H1 (cell line): Measurements from ENCODE around the gene ANKRD6. TPM values are rescaled to one million over a fixed set of nuclear protein-coding genes. Genes with fewer than 3 reads are reported as not detected.

Experiments used
- CTCF ChIA-PET: fragments of 300-600 bp; sonication (Branson Sonifier 250); formaldehyde crosslinking; loops from one replicate; lab custom pipeline; 2021; ENCODE audit not compliant: partially characterized antibody; lab: Charles Lee
- POLR2A ChIA-PET: fragments of 300-600 bp; sonication (Branson Sonifier 250); formaldehyde crosslinking; loops from one replicate; lab custom pipeline; 2021; ENCODE audit warnings: inconsistent platforms; ENCODE audit not compliant: partially characterized antibody; lab: Charles Lee
- DNase-seq, 2 experiments: peaks; one replicate each; pipeline versions ENCODE4 v3.0.0 to v3.0.0-alpha.2; 2010 to 2022; ENCODE audit warnings: low spot score in 2 of 2, low read depth in 1 of 2, mixed read lengths in 1 of 2
- FAIRE-seq: peaks from 2 replicates; lab custom pipeline; 2011; peaks lifted over from hg19 to GRCh38; lab: Jason Lieb, UNC
- H2AFZ ChIP-seq: 2 replicates; pipeline ENCODE4 v1.8.1; 2012; ENCODE audit warnings: low read length, inconsistent platforms
- H2AK5ac ChIP-seq: 2 replicates; pipeline ENCODE4 v1.6.1; 2013; ENCODE audit warnings: low read depth, low read length
- H2BK120ac ChIP-seq: replicated peaks from 2 replicates; pipeline ENCODE3; 2013; ENCODE audit warnings: low read depth, low read length, inconsistent platforms
- H2BK12ac ChIP-seq: 2 replicates; pipeline ENCODE4 v1.6.1; 2013; ENCODE audit warnings: low read depth, low read length
- H2BK15ac ChIP-seq: 2 replicates; pipeline ENCODE4 v1.6.1; 2013; ENCODE audit warnings: low read length
- H2BK20ac ChIP-seq: 2 replicates; pipeline ENCODE4 v1.6.1; 2013; ENCODE audit warnings: low read length
- H2BK5ac ChIP-seq: 2 replicates; pipeline ENCODE4 v1.6.1; 2013; ENCODE audit warnings: low read depth, low read length
- H3K14ac ChIP-seq: 2 replicates; pipeline ENCODE4 v1.6.1; 2013; ENCODE audit warnings: inconsistent platforms; ENCODE audit not compliant: insufficient read length
- H3K18ac ChIP-seq: 2 replicates; pipeline ENCODE4 v1.6.1; 2013; ENCODE audit warnings: low read length; ENCODE audit errors: extremely low read depth
- H3K23ac ChIP-seq: 2 replicates; pipeline ENCODE4 v1.6.1; 2013; ENCODE audit warnings: inconsistent platforms; ENCODE audit not compliant: insufficient read length
- H3K23me2 ChIP-seq: 2 replicates; pipeline ENCODE4 v1.6.1; 2013; ENCODE audit warnings: low read depth, low read length
- H3K27ac ChIP-seq: 2 replicates; pipeline ENCODE4 v1.6.1; 2011; ENCODE audit warnings: low read depth, low read length, inconsistent platforms
- H3K27me3 ChIP-seq, 4 experiments: replicated peaks in 1 of 4; 1 replicate in 1 of 4; 2 replicates in 3 of 4; pipeline versions ENCODE4 v1.6.1 to v1.8.1; 2011 to 2013; ENCODE audit warnings: low read length in 3 of 4, mild to moderate bottlenecking in 3 of 4, inconsistent platforms in 2 of 4, mixed read lengths in 2 of 4, moderate library complexity in 1 of 4; ENCODE audit not compliant: control insufficient read depth in 3 of 4, insufficient read depth in 3 of 4; ENCODE audit errors: extremely low read depth in 1 of 4
- H3K36me3 ChIP-seq, 4 experiments: 2 replicates each; pipeline versions ENCODE4 v1.6.1 to v1.8.1; 2011 to 2013; ENCODE audit warnings: mild to moderate bottlenecking in 4 of 4, low read length in 3 of 4, moderate library complexity in 2 of 4, control low read depth in 1 of 4, inconsistent platforms in 1 of 4; ENCODE audit not compliant: insufficient read depth in 4 of 4, control insufficient read depth in 2 of 4
- H3K4ac ChIP-seq: replicated peaks from 2 replicates; pipeline ENCODE3; 2013; ENCODE audit warnings: low read length, low read depth, mixed read lengths, inconsistent platforms; ENCODE audit not compliant: insufficient read length
- H3K4me1 ChIP-seq, 4 experiments: replicated peaks in 1 of 4; 1 replicate in 1 of 4; 2 replicates in 3 of 4; pipeline versions ENCODE4 v1.6.1 to v1.8.1; 2011 to 2013; ENCODE audit warnings: low read length in 3 of 4, inconsistent platforms in 2 of 4, mixed read lengths in 1 of 4; ENCODE audit not compliant: insufficient read depth in 4 of 4, control insufficient read depth in 3 of 4
- H3K4me2 ChIP-seq, 2 experiments: 2 replicates each; pipeline versions ENCODE4 v1.6.1 to v1.8.1; 2011 to 2013; ENCODE audit warnings: low read depth in 2 of 2, low read length in 2 of 2, control low read depth in 1 of 2, inconsistent platforms in 1 of 2, mild to moderate bottlenecking in 1 of 2; ENCODE audit not compliant: insufficient read depth in 1 of 2
- H3K4me3 ChIP-seq, 4 experiments: fragments of 200-600, 300-600 bp in 1 of 4; sonication (generic), shearing (Covaris generic), sonication (Bioruptor Twin) in 1 of 4; 2 replicates each; pipeline versions ENCODE4 v1.5.1 to v1.8.1; 2011 to 2016; ENCODE audit warnings: low read length in 4 of 4, low read depth in 3 of 4, control low read depth in 2 of 4, inconsistent platforms in 2 of 4, mild to moderate bottlenecking in 2 of 4, mixed read lengths in 1 of 4, moderate library complexity in 1 of 4; ENCODE audit not compliant: insufficient read depth in 2 of 4; ENCODE audit errors: extremely low read depth in 1 of 4
- H3K56ac ChIP-seq: replicated peaks from 2 replicates; pipeline ENCODE3; 2013; ENCODE audit warnings: low read depth, mild to moderate bottlenecking, mixed read lengths, low read length, inconsistent platforms; ENCODE audit not compliant: insufficient read length
- H3K79me1 ChIP-seq: 2 replicates; pipeline ENCODE4 v1.6.1; 2013; ENCODE audit warnings: low read depth, low read length, control low read depth
- H3K79me2 ChIP-seq, 2 experiments: 2 replicates each; pipeline versions ENCODE4 v1.6.1 to v1.8.1; 2012 to 2013; ENCODE audit warnings: low read length in 2 of 2, mild to moderate bottlenecking in 2 of 2, inconsistent platforms in 1 of 2; ENCODE audit not compliant: insufficient read depth in 2 of 2, control insufficient read depth in 1 of 2
- H3K9ac ChIP-seq, 4 experiments: replicated peaks in 1 of 4; 1 replicate in 1 of 4; 2 replicates in 3 of 4; pipeline versions ENCODE4 v1.6.1 to v1.8.1; 2011 to 2013; ENCODE audit warnings: low read depth in 3 of 4, low read length in 3 of 4, control low read depth in 2 of 4, mild to moderate bottlenecking in 2 of 4, moderate library complexity in 2 of 4, inconsistent platforms in 1 of 4; ENCODE audit errors: extremely low read depth in 1 of 4
- H3K9me3 ChIP-seq, 2 experiments: 2 replicates each; pipeline versions ENCODE4 v1.6.1 to v1.8.1; 2012 to 2013; ENCODE audit warnings: mild to moderate bottlenecking in 2 of 2, moderate library complexity in 2 of 2, control low read depth in 1 of 2, inconsistent platforms in 1 of 2, low read depth in 1 of 2, low read length in 1 of 2, mixed read lengths in 1 of 2; ENCODE audit not compliant: insufficient read depth in 2 of 2
- H4K20me1 ChIP-seq, 2 experiments: replicated peaks in 1 of 2; 2 replicates each; pipeline versions ENCODE3 to v1.8.1; 2011 to 2013; ENCODE audit warnings: inconsistent platforms in 2 of 2, low read length in 2 of 2, mild to moderate bottlenecking in 1 of 2; ENCODE audit not compliant: insufficient read depth in 2 of 2, control insufficient read depth in 1 of 2
- H4K5ac ChIP-seq: 2 replicates; pipeline ENCODE4 v1.6.1; 2013; ENCODE audit warnings: low read length, low read depth, mixed read lengths, inconsistent platforms; ENCODE audit not compliant: insufficient read length
- H4K8ac ChIP-seq: 2 replicates; pipeline ENCODE4 v1.8.0; 2013; ENCODE audit warnings: mild to moderate bottlenecking, moderate library complexity, low read length, inconsistent platforms; ENCODE audit not compliant: insufficient read depth; ENCODE audit errors: extremely low read depth
- H4K91ac ChIP-seq: replicated peaks from 2 replicates; pipeline ENCODE3; 2013; ENCODE audit warnings: low read length, mixed read lengths, inconsistent platforms; ENCODE audit not compliant: insufficient read length
- BCL11A ChIP-seq, 2 experiments: IDR thresholded peaks; one replicate each; pipeline ENCODE4 v1.6.1; 2011; ENCODE audit warnings: low read depth in 2 of 2, low read length in 2 of 2, mild to moderate bottlenecking in 2 of 2
- HDAC2 ChIP-seq, 2 experiments: fragments of 300-600 bp in 1 of 2; sonication (generic) in 1 of 2; IDR thresholded peaks; 2 replicates each; pipeline ENCODE4 v1.6.1; 2011 to 2012; ENCODE audit warnings: low read depth in 2 of 2, low read length in 2 of 2, mild to moderate bottlenecking in 2 of 2, moderate library complexity in 2 of 2, borderline replicate concordance in 1 of 2, inconsistent platforms in 1 of 2
- TEAD4 ChIP-seq: IDR thresholded peaks from 2 replicates; pipeline ENCODE4 v1.6.1; 2012; ENCODE audit warnings: low read depth, low read length, inconsistent platforms, mixed read lengths
- WGBS, 2 experiments: shearing (Covaris generic) in 1 of 2; methylation state at CpG; one replicate each; pipeline versions ENCODE4 v1.1.6 to v1.1.7; 2013 to 2015; ENCODE audit warnings: low lambda C conversion rate in 2 of 2, mixed read lengths in 2 of 2, inconsistent platforms in 1 of 2, low coverage in 1 of 2, missing lambda C conversion rate in 1 of 2; ENCODE audit not compliant: insufficient replicate concordance in 2 of 2, insufficient coverage in 1 of 2, insufficient read length in 1 of 2; ENCODE audit errors: extremely low coverage in 1 of 2, missing lambda C conversion rate in 1 of 2; 5-methylcytosine and 5-hydroxymethylcytosine counted together
- polyA plus RNA-seq, 7 experiments: library from polyadenylated mRNA; depleted of rRNA in 3 of 7; stranded (reverse) in 5 of 7; unstranded in 2 of 7; fragments of >200 nt in 5 of 7; fragments of 200-250 nt in 2 of 7; gene quantifications; 1 replicate in 5 of 7; 2 replicates in 1 of 7; 4 replicates in 1 of 7; pipeline versions ENCODE4 v1.2.1 to v1.2.3, GENCODE V29; 2011 to 2013; ENCODE audit warnings: missing spikeins in 2 of 7, mixed read lengths in 2 of 7
- total RNA-seq: library from RNA; stranded (reverse); fragmentation: NEBNext Ultra II Directional; extraction: Animal tissue kit (Norgen Biotek cat#: 25700); gene quantifications from 2 replicates; pipeline ENCODE4 v1.2.1, GENCODE V29; 2021

Gene ANKRD6
- total and polyA plus RNA-seq, 2 of the 8 experiments (the other 6 are each of a cell fraction or from before 2014, with no cell fraction given): 5.9 to 12.8 TPM

DNA sequence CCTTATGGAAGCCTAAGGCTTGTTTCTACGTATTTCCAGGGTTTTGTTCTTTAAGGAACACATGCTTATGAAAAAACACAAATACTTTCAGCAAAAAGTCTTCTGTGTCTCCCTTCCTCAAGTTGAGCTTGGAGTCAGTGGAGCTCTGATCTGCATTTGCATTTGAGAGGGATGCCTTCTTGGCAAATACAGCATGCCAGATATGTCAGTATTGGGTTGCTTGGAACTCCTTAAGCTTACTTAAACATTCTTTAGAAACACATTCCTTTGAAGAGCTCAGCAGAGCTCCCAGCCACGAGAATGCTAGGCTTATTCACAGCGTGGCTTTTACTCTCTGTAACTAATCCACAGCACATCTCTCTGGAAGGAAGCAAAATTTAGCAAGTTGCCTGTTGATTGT lies 68.3 kb downstream of the ANKRD6 start:
- WGBS, 2 experiments: 19% methylated on average over 3 of the region's 3 CpGs; no CpG with 5 or more reads in 1 of the 2 experiments
- Histone ChIP-seq H4K5ac (no peak overlapping the region), H3K4me1 (peaks cover 7 to 19% (median 11%) of the 10 kb centered on the region in 4 experiments), H3K36me3 (no peaks in the 10 kb centered on the region), H3K9ac (no peak overlapping the region), H2BK120ac (no peak overlapping the region), H2BK15ac (no peak overlapping the region), H2BK5ac (no peak overlapping the region), H3K4me3 (no peak overlapping the region; a peak in 1 of 8 replicates), H4K91ac (no peak overlapping the region), H2BK12ac (no peak overlapping the region), H3K79me2 (peaks cover 0 to 3% of the 10 kb centered on the region in 2 experiments; a peak in 1 of 4 replicates), H2AK5ac (no peak overlapping the region), H3K18ac (no peak overlapping the region; the same call in 1 of the 2 replicates), H2AFZ (no peak overlapping the region), H3K23me2 (no peaks in the 10 kb centered on the region), H2BK20ac (no peak overlapping the region), H4K20me1 (no peaks in the 10 kb centered on the region), H3K27ac (no peak overlapping the region; the same call in 1 of the 2 replicates), H3K9me3 (no peaks in the 10 kb centered on the region), H3K23ac (no peak overlapping the region), H3K27me3 (peaks cover 0 to 7% (median 0%) of the 10 kb centered on the region in 4 experiments; a peak in 2 of 7 replicates), H3K14ac (no peak overlapping the region), H3K56ac (no peak overlapping the region), H3K79me1 (no peaks in the 10 kb centered on the region), H4K8ac (no peak overlapping the region), H3K4me2 (peak overlapping the region; percentile 29 to 47), H3K4ac (no peak overlapping the region)
- DNase-seq: no peak
- FAIRE-seq: peak; percentile 94
- ChIA-PET CTCF (interaction anchor here (0.8 to 1.2 kb wide), 7 partner anchors 8 to 83 kb away, joined by 3 to 8 read pairs (median 3); no protein-coding TSS in a partner anchor), POLR2A (interaction anchor here (1.0 to 1.1 kb wide), 2 partner anchors 16 to 20 kb away, joined by 3 read pairs; no protein-coding TSS in a partner anchor)
- peak; percentile 81 for TF ChIP-seq TEAD4
- TF ChIP-seq HDAC2 (IDR thresholded peaks at IDR 0.05; ENCODE audit: borderline replicate concordance in 1 of 2, low read depth in 2 of 2, low read length in 2 of 2): no peak
- no peak for TF ChIP-seq BCL11A (IDR thresholded peaks at IDR 0.05; ENCODE audit: low read depth in 2 of 2, low read length in 2 of 2)
